Renal cortex interstitium (tissue), 15 donors: ENCODE results near the gene CEP78. TPM values are rescaled to one million over a fixed set of nuclear protein-coding genes. Genes with fewer than 3 reads are reported as not detected.
"Not testable (repeated sequence)": the region's sequence is repeated elsewhere in the genome, so short reads cannot be mapped to it uniquely, and the experiment has no call there.

Source experiments
- DNase-seq, 11 donors: peaks; one replicate each; pipeline ENCODE4 v3.0.0-alpha.2; 2013; ENCODE audit warnings: low read depth in 9 of 11, low spot score in 4 of 11; ENCODE audit errors: extremely low read depth in 1 of 11
- long read RNA-seq, 16 experiments: transcript quantifications; one replicate each; lab custom pipeline, GENCODE V29; 2026
- polyA plus RNA-seq, 3 donors: library from polyadenylated mRNA; unstranded; fragments of 120-200 nt; gene quantifications; one replicate each; pipeline ENCODE4 v1.2.1, GENCODE V29; 2013; ENCODE audit not compliant: insufficient read length in 3 of 3

Gene CEP78
- 10 to 100 TPM; 31.8 to 37.9 (median 36.8) TPM for polyA plus RNA-seq
- long read RNA-seq, donor 1, full-length matches to known transcripts = 3 of 3 reads
- long read RNA-seq, donor 1, partial matches to known transcripts = 0 of 3 reads
- long read RNA-seq, donor 1, other reads (novel, unspliced or antisense) = 0 of 3 reads
- long read RNA-seq, donor 2, partial matches to known transcripts = 0 of 4 reads
- long read RNA-seq, donor 2, other reads (novel, unspliced or antisense) = 0 of 4 reads
- long read RNA-seq, donor 3, full-length matches to known transcripts = 6 of 6 reads
- long read RNA-seq, donor 3, partial matches to known transcripts = 0 of 6 reads
- long read RNA-seq, donor 3, other reads (novel, unspliced or antisense) = 0 of 6 reads
- long read RNA-seq, donor 4, partial matches to known transcripts = 7 of 9 reads
- long read RNA-seq, donor 4, other reads (novel, unspliced or antisense) = 0 of 9 reads
- long read RNA-seq, donor 5 = 0 reads
- long read RNA-seq, donor 6, partial matches to known transcripts = 16 of 18 reads
- long read RNA-seq, donor 6, other reads (novel, unspliced or antisense) = 0 of 18 reads
- long read RNA-seq, donor 7, partial matches to known transcripts = 11 of 15 reads
- long read RNA-seq, donor 7, other reads (novel, unspliced or antisense) = 0 of 15 reads
- long read RNA-seq, donor 8, full-length matches to known transcripts = 8 of 24 reads
- long read RNA-seq, donor 8, partial matches to known transcripts = 16 of 24 reads
- long read RNA-seq, donor 8, other reads (novel, unspliced or antisense) = 0 of 24 reads
- long read RNA-seq, donor 9, partial matches to known transcripts = 0 of 3 reads
- long read RNA-seq, donor 9, other reads (novel, unspliced or antisense) = 0 of 3 reads
- long read RNA-seq, donor 10 = 0 reads
- long read RNA-seq, donor 11, partial matches to known transcripts = 0 of 2 reads
- long read RNA-seq, donor 11, other reads (novel, unspliced or antisense) = 0 of 2 reads
- long read RNA-seq, donor 12 = 0 reads
- long read RNA-seq, donor 13 = 0 reads
- long read RNA-seq, donor 14, partial matches to known transcripts = 0 of 1 reads
- long read RNA-seq, donor 14, other reads (novel, unspliced or antisense) = 0 of 1 reads
- long read RNA-seq, donor 15 = 0 reads
- long read RNA-seq, donor 16, full-length matches to known transcripts = 15 of 31 reads
- long read RNA-seq, donor 16, partial matches to known transcripts = 16 of 31 reads
- long read RNA-seq, donor 16, other reads (novel, unspliced or antisense) = 0 of 31 reads

- DNase-seq = peak; percentile 81 to 93 (median 88)
Measured at GRCh38 chr9:78235762-78236550, at the start of gene CEP78. TSS of gene CEP78 (plus strand) at chr9:78236075. CDS start at chr9:78236351, 276 bp downstream.

- DNase-seq = no peak
Measured at GRCh38 chr9:78187763-78188484, 48.0 kb upstream of the CEP78 start.

- DNase-seq = no peak
Measured at GRCh38 chr9:78188594-78188993, 47.3 kb upstream of the CEP78 start.

GRCh38 chr9:78189001-78189400 lies 46.9 kb upstream of the CEP78 start:
- no peak for DNase-seq

- no peak for DNase-seq
Measured at GRCh38 chr9:78189461-78189860, 46.4 kb upstream of the CEP78 start.

GRCh38 chr9:78191931-78192330 lies 43.9 kb upstream of the CEP78 start:
- DNase-seq = no peak

- DNase-seq = no peak
Measured at GRCh38 chr9:78196258-78196657, 39.6 kb upstream of the CEP78 start.

- not testable (repeated sequence) for DNase-seq
Measured at GRCh38 chr9:78201158-78201777, 34.6 kb upstream of the CEP78 start.

GRCh38 chr9:78207319-78207718 lies 28.6 kb upstream of the CEP78 start:
- no peak for DNase-seq

GRCh38 chr9:78207901-78208300 lies 28.0 kb upstream of the CEP78 start:
- no peak for DNase-seq

- DNase-seq = no peak
Measured at GRCh38 chr9:78209127-78209526, 26.7 kb upstream of the CEP78 start.

- no peak for DNase-seq
Measured at GRCh38 chr9:78210841-78211301, 25.0 kb upstream of the CEP78 start.

GRCh38 chr9:78212868-78213267 lies 23.0 kb upstream of the CEP78 start:
- DNase-seq = no peak

GRCh38 chr9:78213712-78214111 lies 22.2 kb upstream of the CEP78 start:
- peak in 3 of 11 donors; percentile 15 to 34 (median 25) for DNase-seq

GRCh38 chr9:78214492-78214891 lies 21.4 kb upstream of the CEP78 start:
- no peak for DNase-seq

GRCh38 chr9:78215706-78216105 lies 20.2 kb upstream of the CEP78 start:
- no peak for DNase-seq

- no peak for DNase-seq
Measured at GRCh38 chr9:78218890-78219289, 17.0 kb upstream of the CEP78 start.
